Kidney (tissue), 14 donors: ENCODE data around the gene POLR3E. TPM values are rescaled to one million over a fixed set of nuclear protein-coding genes. Genes with fewer than 3 reads are reported as not detected.

Source experiments
- DNase-seq, 5 donors: peaks; one replicate each; pipeline ENCODE4 v3.0.0-alpha.2; 2013 to 2020
- FAIRE-seq: peaks from 2 replicates; lab custom pipeline; 2012; peaks lifted over from hg19 to GRCh38; lab: Jason Lieb, UNC
- H3K27ac ChIP-seq, 2 donors: one replicate each; pipeline ENCODE4 v1.7.0; 2013; ENCODE audit warnings: low read depth in 2 of 2, low read length in 2 of 2, inconsistent platforms in 1 of 2
- H3K27me3 ChIP-seq: one replicate; pipeline ENCODE4 v1.7.1; 2013; ENCODE audit warnings: low read length, inconsistent platforms; ENCODE audit not compliant: control insufficient read depth, insufficient read depth
- H3K36me3 ChIP-seq, 3 donors: one replicate each; pipeline versions ENCODE4 v1.7.0 to v1.7.1; 2013; ENCODE audit warnings: low read length in 3 of 3, control low read depth in 1 of 3, inconsistent platforms in 1 of 3; ENCODE audit not compliant: insufficient read depth in 3 of 3, control insufficient read depth in 2 of 3
- H3K4me1 ChIP-seq, 3 donors: one replicate each; pipeline versions ENCODE4 v1.7.0 to v1.7.1; 2013; ENCODE audit warnings: low read length in 3 of 3, inconsistent platforms in 1 of 3, low read depth in 1 of 3; ENCODE audit not compliant: control insufficient read depth in 2 of 3, insufficient read depth in 2 of 3
- H3K4me3 ChIP-seq, 3 donors: one replicate each; pipeline versions ENCODE4 v1.7.0 to v1.8.1; 2013; ENCODE audit warnings: low read length in 3 of 3, control low read depth in 1 of 3, inconsistent platforms in 1 of 3
- H3K9ac ChIP-seq, 3 donors: one replicate each; pipeline versions ENCODE4 v1.7.0 to v1.7.1; 2013; ENCODE audit warnings: low read length in 3 of 3, control low read depth in 1 of 3, inconsistent platforms in 1 of 3
- H3K9me3 ChIP-seq, 3 donors: one replicate each; pipeline versions ENCODE4 v1.7.0 to v1.7.1; 2013; ENCODE audit warnings: low read length in 3 of 3, control low read depth in 1 of 3, inconsistent platforms in 1 of 3; ENCODE audit not compliant: control insufficient read depth in 2 of 3, insufficient read depth in 1 of 3
- CTCF ChIP-seq: IDR thresholded peaks from 3 replicates; pipeline ENCODE4 v1.5.1; 2012; ENCODE audit warnings: mild to moderate bottlenecking, moderate library complexity, borderline replicate concordance; ENCODE audit not compliant: insufficient read depth; ENCODE audit errors: extremely low read depth
- intact Hi-C: fragments of 100-400 bp; cut with DNase I; formaldehyde crosslinking; loops from one replicate; pipeline ENCODE4 v1.11.1; 2022
- polyA plus RNA-seq: library from polyadenylated mRNA; stranded (reverse); fragments of 350-450 nt; fragmentation: Illumina TruSeq; extraction: RNeasy Lipid Tissue Mini Kit (QIAGEN cat#74804); gene quantifications from one replicate; pipeline ENCODE4 v1.2.3, GENCODE V29; 2014; ENCODE audit warnings: low read depth, low replicate concordance; ENCODE audit not compliant: insufficient read depth
- total RNA-seq: library from RNA; stranded (reverse); fragmentation: NEBNext Ultra II Directional; extraction: Animal tissue kit (Norgen Biotek cat#: 25700); gene quantifications from one replicate; pipeline ENCODE4 v1.2.1, GENCODE V29; 2021
- donor health status: control.
- donor health status: control.
- donor health status: control.
- donor health status: control.
- donor health status: control.
- donor health status: DM: yes; HTN: yes; CAD: no.
- donor health status: Normal renal cell carcinoma (clear cell type).

Gene POLR3E
- total and polyA plus RNA-seq, 2 donors from 2014 or later: 21.3 to 41.4 TPM

- Histone ChIP-seq H3K9me3 (no peaks in the 10 kb centered on the region), H3K27ac (no peak overlapping the region), H3K4me1 (no peaks in the 10 kb centered on the region), H3K9ac (no peak overlapping the region), H3K27me3 (no peaks in the 10 kb centered on the region), H3K4me3 (no peak overlapping the region), H3K36me3 (peaks cover 3 to 26% (median 15%) of the 10 kb centered on the region in 3 donors)
- TF ChIP-seq CTCF: no peak
- no peak for FAIRE-seq
- intact Hi-C loops: no loop called here
- no peak for DNase-seq
These were observed 18.8 kb downstream of the POLR3E start for GRCh38 chr16:22315979-22316378.

GRCh38 chr16:22316411-22316811, 19.2 kb downstream of the POLR3E start:
- intact Hi-C loops: no loop called here
- Histone ChIP-seq H3K4me1 (peaks cover 0 to 1% (median 0%) of the 10 kb centered on the region in 3 donors), H3K27ac (no peak overlapping the region), H3K9me3 (no peaks in the 10 kb centered on the region), H3K27me3 (no peaks in the 10 kb centered on the region), H3K4me3 (no peak overlapping the region), H3K36me3 (peaks cover 3 to 28% (median 15%) of the 10 kb centered on the region in 3 donors), H3K9ac (no peak overlapping the region)
- TF ChIP-seq CTCF: no peak
- DNase-seq (no peak), FAIRE-seq (no peak)

- peaks cover 0 to 28% (median 16%) of the 10 kb centered on the region in 3 donors for H3K36me3 ChIP-seq
- H3K4me1 ChIP-seq: peaks cover 0 to 4% (median 0%) of the 10 kb centered on the region in 3 donors
- intact Hi-C loops: no loop called here
- DNase-seq (peak in 2 of 5 donors; percentile 6 to 24), FAIRE-seq (no peak)
- TF ChIP-seq CTCF: no peak
- H3K9ac ChIP-seq: no peak overlapping the region
- H3K27ac ChIP-seq: no peak overlapping the region
- H3K4me3 ChIP-seq: no peak overlapping the region
- H3K27me3 ChIP-seq: no peaks in the 10 kb centered on the region
- H3K9me3 ChIP-seq: no peaks in the 10 kb centered on the region
These were observed 19.9 kb downstream of the POLR3E start for GRCh38 chr16:22317001-22317530.

GRCh38 chr16:22317625-22318024, 20.4 kb downstream of the POLR3E start:
- no peak overlapping the region for H3K9ac ChIP-seq
- H3K27me3 ChIP-seq: no peaks in the 10 kb centered on the region
- TF ChIP-seq CTCF: no peak
- peaks cover 0 to 28% (median 16%) of the 10 kb centered on the region in 3 donors for H3K36me3 ChIP-seq
- peaks cover 0 to 4% (median 0%) of the 10 kb centered on the region in 3 donors for H3K4me1 ChIP-seq
- no peaks in the 10 kb centered on the region for H3K9me3 ChIP-seq
- FAIRE-seq: no peak
- no peak overlapping the region for H3K27ac ChIP-seq
- DNase-seq: no peak
- H3K4me3 ChIP-seq: no peak overlapping the region
- intact Hi-C loops: no loop called here
